Measurements from ENCODE around the gene PROM1.

- TF ChIP-seq CTCF (IDR thresholded peaks at IDR 0.05) (no peak), POLR2A (IDR thresholded peaks at IDR 0.05) (no peak), EP300 (IDR thresholded peaks at IDR 0.05) (no peak)
Measured at GRCh38 chr4:16082041-16082425, 1.8 kb downstream of the PROM1 start.
